Lung (tissue), 12 donors: ENCODE measurements around the gene GFM1. TPM values are rescaled to one million over a fixed set of nuclear protein-coding genes. Genes with fewer than 3 reads are reported as not detected.

Source experiments
- ATAC-seq: fragments of 200-7000 bp; cut with Tn5 transposase; one replicate; pipeline ENCODE4 v1.9.1; 2020; ENCODE audit warnings: moderate number of reproducible peaks; ENCODE audit not compliant: insufficient read depth, low FRiP score
- DNase-seq, 3 donors: peaks; one replicate each; pipeline ENCODE4 v3.0.0-alpha.2; 2013 to 2017
- H3K27ac ChIP-seq, 2 donors: one replicate each; pipeline ENCODE4 v1.5.1; 2013; ENCODE audit warnings: mild to moderate bottlenecking in 2 of 2, moderate library complexity in 2 of 2, control low read depth in 1 of 2, inconsistent platforms in 1 of 2, low read depth in 1 of 2, low read length in 1 of 2
- H3K27me3 ChIP-seq, 3 donors: one replicate each; pipeline ENCODE4 v1.5.1; 2013; ENCODE audit warnings: low read length in 2 of 3; ENCODE audit not compliant: control insufficient read depth in 3 of 3, insufficient read depth in 3 of 3
- H3K36me3 ChIP-seq, 4 donors: one replicate each; pipeline ENCODE4 v1.5.1; 2013; ENCODE audit warnings: low read length in 4 of 4, mild to moderate bottlenecking in 1 of 4, moderate library complexity in 1 of 4; ENCODE audit not compliant: control insufficient read depth in 4 of 4, insufficient read depth in 4 of 4
- H3K4me1 ChIP-seq, 5 donors: one replicate each; pipeline ENCODE4 v1.5.1; 2013; ENCODE audit warnings: low read length in 5 of 5, mild to moderate bottlenecking in 2 of 5, moderate library complexity in 1 of 5; ENCODE audit not compliant: control insufficient read depth in 5 of 5, insufficient read depth in 5 of 5
- H3K4me3 ChIP-seq: one replicate; pipeline ENCODE4 v1.5.1; 2013; ENCODE audit warnings: mild to moderate bottlenecking, control low read depth, moderate library complexity
- H3K9ac ChIP-seq, 2 donors: one replicate each; pipeline ENCODE4 v1.5.1; 2013; ENCODE audit warnings: low read length in 2 of 2, control low read depth in 1 of 2; ENCODE audit not compliant: insufficient read depth in 1 of 2
- H3K9me3 ChIP-seq, 4 donors: one replicate each; pipeline ENCODE4 v1.5.1; 2013; ENCODE audit warnings: low read length in 3 of 4, mild to moderate bottlenecking in 1 of 4, moderate library complexity in 1 of 4; ENCODE audit not compliant: control insufficient read depth in 4 of 4, insufficient read depth in 3 of 4
- WGBS, 2 donors: extraction: QIAGEN DNeasy Blood & Tissue Kit; methylation state at CpG; one replicate each; pipeline ENCODE4 v1.1.7; 2013; 5-methylcytosine and 5-hydroxymethylcytosine counted together
- polyA plus RNA-seq, 2 donors: library from polyadenylated mRNA; stranded (reverse); fragments of 200-250 nt; gene quantifications; one replicate each; pipeline ENCODE4 v1.2.1, GENCODE V29; 2013
- total RNA-seq, 2 donors: library from RNA; depleted of rRNA in 1 of 2; stranded (reverse); fragments of >200 nt in 1 of 2; gene quantifications; one replicate each; pipeline ENCODE4 v1.2.1, GENCODE V29; 2014 to 2021
- TF ChIP-seq, protein P1 (sequence below): IDR thresholded peaks from 2 replicates; pipeline ENCODE4 v1.5.1; 2012; ENCODE audit warnings: mild to moderate bottlenecking; ENCODE audit errors: control extremely low read depth, extremely low read depth
- donor health status: control.
- donor health status: control.
- donor health status: Bipolar disorder and iron deficiency.
- donor health status: healthy.
- donor health status: DM: yes; HTN: yes; CAD: no.

The GFM1 gene
- total and polyA plus RNA-seq, 4 donors: 16.2 to 66.1 (median 31.4) TPM

DNA sequence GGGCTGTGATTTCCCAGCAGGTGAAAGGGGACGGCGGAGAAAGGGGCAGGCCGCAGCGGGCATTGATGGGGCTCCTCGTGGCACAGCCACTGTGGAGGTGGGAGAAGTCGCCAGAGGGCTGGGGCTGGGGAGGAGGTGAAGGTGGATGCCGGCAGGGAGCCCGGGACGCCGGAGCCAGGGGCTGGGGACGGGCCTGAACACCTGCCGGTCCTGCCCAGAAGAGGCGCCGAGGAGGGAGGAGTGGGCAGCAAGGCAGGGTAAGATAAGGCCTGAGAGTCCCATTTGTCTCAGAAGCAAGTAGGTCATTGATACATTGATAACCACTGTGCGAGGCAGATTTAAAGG lies 88.5 kb downstream of the GFM1 start:
- peak overlapping the region in 1 of 2 donors; percentile 81 for H3K27ac ChIP-seq
- no peak for ATAC-seq
- peak overlapping the region; percentile 23 to 38 for H3K9ac ChIP-seq
- peaks cover 0 to 22% (median 11%) of the 10 kb centered on the region in 5 donors for H3K4me1 ChIP-seq
- peak overlapping the region; percentile 60 for H3K4me3 ChIP-seq
- 64 to 88% methylated on average over 15 of the region's 15 CpGs for WGBS, 2 donors
- no peaks in the 10 kb centered on the region for H3K27me3 ChIP-seq
- H3K9me3 ChIP-seq: peaks cover 0 to 7% (median 1%) of the 10 kb centered on the region in 4 donors
- no peak for DNase-seq
- peaks cover 0 to 16% (median 7%) of the 10 kb centered on the region in 4 donors for H3K36me3 ChIP-seq
- TF ChIP-seq, protein P1, sequence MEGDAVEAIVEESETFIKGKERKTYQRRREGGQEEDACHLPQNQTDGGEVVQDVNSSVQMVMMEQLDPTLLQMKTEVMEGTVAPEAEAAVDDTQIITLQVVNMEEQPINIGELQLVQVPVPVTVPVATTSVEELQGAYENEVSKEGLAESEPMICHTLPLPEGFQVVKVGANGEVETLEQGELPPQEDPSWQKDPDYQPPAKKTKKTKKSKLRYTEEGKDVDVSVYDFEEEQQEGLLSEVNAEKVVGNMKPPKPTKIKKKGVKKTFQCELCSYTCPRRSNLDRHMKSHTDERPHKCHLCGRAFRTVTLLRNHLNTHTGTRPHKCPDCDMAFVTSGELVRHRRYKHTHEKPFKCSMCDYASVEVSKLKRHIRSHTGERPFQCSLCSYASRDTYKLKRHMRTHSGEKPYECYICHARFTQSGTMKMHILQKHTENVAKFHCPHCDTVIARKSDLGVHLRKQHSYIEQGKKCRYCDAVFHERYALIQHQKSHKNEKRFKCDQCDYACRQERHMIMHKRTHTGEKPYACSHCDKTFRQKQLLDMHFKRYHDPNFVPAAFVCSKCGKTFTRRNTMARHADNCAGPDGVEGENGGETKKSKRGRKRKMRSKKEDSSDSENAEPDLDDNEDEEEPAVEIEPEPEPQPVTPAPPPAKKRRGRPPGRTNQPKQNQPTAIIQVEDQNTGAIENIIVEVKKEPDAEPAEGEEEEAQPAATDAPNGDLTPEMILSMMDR: no peak

DNA sequence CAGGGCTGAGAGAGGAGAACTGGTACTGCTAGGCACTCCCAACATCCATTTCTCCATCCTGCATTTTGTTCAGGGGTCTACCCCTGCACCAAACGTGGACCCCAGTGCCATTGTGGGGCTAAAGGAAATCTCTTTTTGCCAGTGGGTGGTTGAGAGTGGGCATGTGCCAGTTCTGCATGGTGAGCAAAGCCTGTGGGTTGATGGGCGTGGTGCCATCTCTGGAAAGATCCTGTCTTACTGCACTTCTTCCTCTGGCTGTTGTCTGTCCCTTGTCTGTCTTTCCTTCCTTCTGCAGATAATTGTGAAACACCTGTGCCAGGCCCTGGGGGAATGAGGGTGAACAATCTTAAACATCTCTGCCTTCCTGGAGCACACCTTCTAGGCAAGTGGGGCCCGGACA lies 89.3 kb downstream of the GFM1 start:
- H3K27me3 ChIP-seq: no peaks in the 10 kb centered on the region
- 46 to 80% methylated on average over 3 of the region's 3 CpGs for WGBS, 2 donors
- TF ChIP-seq, protein P1: no peak
- ATAC-seq: no peak
- H3K9me3 ChIP-seq: peaks cover 0 to 7% (median 1%) of the 10 kb centered on the region in 4 donors
- DNase-seq: no peak
- H3K4me1 ChIP-seq: peaks cover 0 to 23% (median 11%) of the 10 kb centered on the region in 5 donors
- H3K9ac ChIP-seq: no peak overlapping the region
- no peak overlapping the region for H3K27ac ChIP-seq
- H3K36me3 ChIP-seq: peaks cover 0 to 17% (median 8%) of the 10 kb centered on the region in 4 donors
- H3K4me3 ChIP-seq: no peak overlapping the region

DNA sequence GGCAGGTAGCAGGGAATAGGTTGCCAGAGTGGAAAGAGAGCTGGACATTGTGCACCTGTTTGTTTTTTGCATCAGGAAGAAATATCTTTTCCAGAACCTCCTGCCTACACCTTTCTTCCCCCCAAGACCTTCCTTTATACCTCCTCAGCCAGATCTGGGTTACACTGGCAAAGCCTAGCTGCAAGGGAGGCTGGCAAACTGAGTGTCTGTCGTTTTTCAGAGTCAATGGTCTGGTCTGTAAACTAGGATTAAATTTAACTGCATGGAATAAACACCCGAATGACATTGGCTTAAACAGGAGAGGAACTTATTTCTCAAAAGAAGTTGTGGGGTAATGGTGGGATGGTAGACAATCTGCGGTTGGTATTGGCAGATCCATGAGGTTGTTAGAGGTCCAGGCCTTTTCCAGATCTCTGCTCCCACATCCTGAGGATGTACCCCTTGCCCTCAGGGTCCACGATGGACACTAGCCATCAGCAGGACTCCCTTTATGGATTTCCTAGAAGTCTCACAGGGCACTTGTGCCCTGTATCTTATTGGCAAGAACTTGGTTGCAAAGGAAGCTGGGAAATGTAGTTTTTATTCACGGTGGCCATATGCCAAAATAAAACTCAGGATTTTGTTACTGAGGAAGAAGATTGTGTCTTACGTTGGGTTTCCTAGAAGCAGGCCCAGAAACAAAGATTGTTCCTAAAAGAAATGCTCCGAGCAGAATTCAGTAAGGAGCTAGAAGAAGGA lies 91.1 kb downstream of the GFM1 start:
- WGBS, 2 donors: 87 to 95% methylated on average over 7 of the region's 7 CpGs
- TF ChIP-seq, protein P1: no peak
- Histone ChIP-seq H3K27ac (no peak overlapping the region), H3K27me3 (no peaks in the 10 kb centered on the region), H3K4me1 (peaks cover 0 to 31% (median 11%) of the 10 kb centered on the region in 5 donors), H3K36me3 (peaks cover 0 to 17% (median 9%) of the 10 kb centered on the region in 4 donors), H3K9me3 (peaks cover 0 to 7% (median 1%) of the 10 kb centered on the region in 4 donors), H3K4me3 (no peak overlapping the region), H3K9ac (no peak overlapping the region)
- DNase-seq (peak in 1 of 3 donors; percentile 32), ATAC-seq (no peak)
